Measurements from ENCODE around the gene ATG2B. TPM values are rescaled to one million over a fixed set of nuclear protein-coding genes. Genes with fewer than 3 reads are reported as not detected.
A peak's percentile ranks its signal among the peaks of the same experiment; 100 is the strongest.

The ATG2B gene
- total RNA-seq, 1 experiment from 2014 or later = 11.6 TPM

- Histone ChIP-seq H3K9me2 (replicated peaks; ENCODE audit: low read length) (no peaks in the 10 kb centered on the region), H3K4me1 (ENCODE audit: insufficient read depth, low read length) (peaks cover 24% of the 10 kb centered on the region), H3F3A (ENCODE audit: low read length, unreplicated experiment) (no peaks in the 10 kb centered on the region), H3K4me2 (ENCODE audit: low read length) (peak overlapping the region; percentile 51), H3K27ac (ENCODE audit: low read length) (peak overlapping the region; percentile 63), H2AFZ (ENCODE audit: low read length) (peak overlapping the region; percentile 23; the same call in 1 of the 2 replicates), H3K9ac (ENCODE audit: low read length) (peak overlapping the region; percentile 56), H3K27me3 (ENCODE audit: low read length) (no peaks in the 10 kb centered on the region), H3K36me3 (ENCODE audit: low read depth, low read length) (no peaks in the 10 kb centered on the region), H3K79me2 (ENCODE audit: low read length) (no peaks in the 10 kb centered on the region), H4K20me1 (ENCODE audit: low read length) (no peaks in the 10 kb centered on the region), H3K9me3 (ENCODE audit: low read length) (no peaks in the 10 kb centered on the region), H3K4me3 (ENCODE audit: low read length) (no peak overlapping the region)
- TF ChIP-seq EZH2 (IDR thresholded peaks at IDR 0.05; ENCODE audit: low read length, unreplicated experiment) (no peak), EZH2phosphoT487 (IDR thresholded peaks at IDR 0.05; ENCODE audit: borderline replicate concordance, low read length) (no peak)
- TF ChIP-seq, protein P1, sequence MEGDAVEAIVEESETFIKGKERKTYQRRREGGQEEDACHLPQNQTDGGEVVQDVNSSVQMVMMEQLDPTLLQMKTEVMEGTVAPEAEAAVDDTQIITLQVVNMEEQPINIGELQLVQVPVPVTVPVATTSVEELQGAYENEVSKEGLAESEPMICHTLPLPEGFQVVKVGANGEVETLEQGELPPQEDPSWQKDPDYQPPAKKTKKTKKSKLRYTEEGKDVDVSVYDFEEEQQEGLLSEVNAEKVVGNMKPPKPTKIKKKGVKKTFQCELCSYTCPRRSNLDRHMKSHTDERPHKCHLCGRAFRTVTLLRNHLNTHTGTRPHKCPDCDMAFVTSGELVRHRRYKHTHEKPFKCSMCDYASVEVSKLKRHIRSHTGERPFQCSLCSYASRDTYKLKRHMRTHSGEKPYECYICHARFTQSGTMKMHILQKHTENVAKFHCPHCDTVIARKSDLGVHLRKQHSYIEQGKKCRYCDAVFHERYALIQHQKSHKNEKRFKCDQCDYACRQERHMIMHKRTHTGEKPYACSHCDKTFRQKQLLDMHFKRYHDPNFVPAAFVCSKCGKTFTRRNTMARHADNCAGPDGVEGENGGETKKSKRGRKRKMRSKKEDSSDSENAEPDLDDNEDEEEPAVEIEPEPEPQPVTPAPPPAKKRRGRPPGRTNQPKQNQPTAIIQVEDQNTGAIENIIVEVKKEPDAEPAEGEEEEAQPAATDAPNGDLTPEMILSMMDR (conservative IDR thresholded peaks at IDR 0.05; ENCODE audit: low read depth, low read length) = no peak
- ATAC-seq (peak; percentile 91), DNase-seq (peak; percentile 81)
- POLR2A ChIA-PET (ENCODE audit: unreplicated experiment) = no interaction called here
- BruUV-seq (replicated peaks) = no TSS peak
- CTCF ChIA-PET = interaction anchor here (0.6 kb wide), 1 partner anchor 11 kb away, joined by 3 read pairs; no protein-coding TSS in a partner anchor
- intact Hi-C loops (cut with micrococcal nuclease) = no loop called here
Observed at GRCh38 chr14:96268431-96269358, 94.4 kb downstream of the ATG2B start.

- H2AFZ ChIP-seq (ENCODE audit: low read length) = no peak overlapping the region
- peak overlapping the region; percentile 63 for H3K27ac ChIP-seq (ENCODE audit: low read length)
- ChIA-PET POLR2A (ENCODE audit: unreplicated experiment) (no interaction called here), CTCF (no interaction called here)
- H3K9me2 ChIP-seq (replicated peaks; ENCODE audit: low read length) = no peaks in the 10 kb centered on the region
- H3K36me3 ChIP-seq (ENCODE audit: low read depth, low read length) = no peaks in the 10 kb centered on the region
- peak; percentile 31; the same call in 1 of the 2 replicates for ATAC-seq
- H3F3A ChIP-seq (ENCODE audit: low read length, unreplicated experiment) = no peaks in the 10 kb centered on the region
- no peaks in the 10 kb centered on the region for H3K79me2 ChIP-seq (ENCODE audit: low read length)
- no TSS peak for BruUV-seq (replicated peaks)
- TF ChIP-seq EZH2phosphoT487 (IDR thresholded peaks at IDR 0.05; ENCODE audit: borderline replicate concordance, low read length) (no peak), EZH2 (IDR thresholded peaks at IDR 0.05; ENCODE audit: low read length, unreplicated experiment) (no peak)
- TF ChIP-seq, protein P1 (conservative IDR thresholded peaks at IDR 0.05; ENCODE audit: low read depth, low read length) = no peak
- H3K4me3 ChIP-seq (ENCODE audit: low read length) = no peak overlapping the region
- peak; percentile 42 for DNase-seq
- no peaks in the 10 kb centered on the region for H3K9me3 ChIP-seq (ENCODE audit: low read length)
- intact Hi-C loops (cut with micrococcal nuclease) = no loop called here
- H3K27me3 ChIP-seq (ENCODE audit: low read length) = no peaks in the 10 kb centered on the region
- no peaks in the 10 kb centered on the region for H4K20me1 ChIP-seq (ENCODE audit: low read length)
- H3K9ac ChIP-seq (ENCODE audit: low read length) = peak overlapping the region; percentile 22; the same call in 1 of the 2 replicates
- peaks cover 24% of the 10 kb centered on the region for H3K4me1 ChIP-seq (ENCODE audit: insufficient read depth, low read length)
- H3K4me2 ChIP-seq (ENCODE audit: low read length) = no peak overlapping the region
Observed at GRCh38 chr14:96267916-96268315, 95.2 kb downstream of the ATG2B start.

DNA sequence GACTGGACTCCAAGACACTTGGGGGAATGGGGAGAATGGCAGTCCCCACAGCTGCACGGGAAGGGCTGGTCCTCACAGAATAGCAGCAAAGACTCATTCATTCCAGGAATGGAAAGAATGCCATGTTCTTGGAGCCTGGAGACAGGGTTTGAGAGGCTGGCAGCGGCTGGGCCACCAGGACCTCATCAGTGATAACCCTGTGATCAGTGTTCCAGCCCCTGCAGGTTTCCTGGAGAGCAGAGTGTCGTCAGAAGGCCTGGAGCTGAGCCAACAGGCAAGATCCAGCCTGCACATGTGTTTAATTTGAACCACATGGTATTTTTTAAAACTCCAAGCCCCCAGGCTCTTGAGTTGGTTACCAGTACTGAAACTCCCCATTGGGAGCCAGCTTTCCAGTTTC is 95.8 kb downstream of the ATG2B start:
- no peak overlapping the region for H3K4me2 ChIP-seq (ENCODE audit: low read length)
- no peaks in the 10 kb centered on the region for H3K27me3 ChIP-seq (ENCODE audit: low read length)
- no TSS peak for BruUV-seq (replicated peaks)
- no peaks in the 10 kb centered on the region for H4K20me1 ChIP-seq (ENCODE audit: low read length)
- H3F3A ChIP-seq (ENCODE audit: low read length, unreplicated experiment) = no peaks in the 10 kb centered on the region
- H3K9ac ChIP-seq (ENCODE audit: low read length) = no peak overlapping the region
- no peaks in the 10 kb centered on the region for H3K79me2 ChIP-seq (ENCODE audit: low read length)
- no peaks in the 10 kb centered on the region for H3K36me3 ChIP-seq (ENCODE audit: low read depth, low read length)
- H3K27ac ChIP-seq (ENCODE audit: low read length) = peak overlapping the region; percentile 63
- TF ChIP-seq EZH2 (IDR thresholded peaks at IDR 0.05; ENCODE audit: low read length, unreplicated experiment) = no peak
- TF ChIP-seq, protein P1 (conservative IDR thresholded peaks at IDR 0.05; ENCODE audit: low read depth, low read length) = no peak
- H2AFZ ChIP-seq (ENCODE audit: low read length) = no peak overlapping the region
- no peak overlapping the region for H3K4me3 ChIP-seq (ENCODE audit: low read length)
- ChIA-PET CTCF (no interaction called here), POLR2A (ENCODE audit: unreplicated experiment) (no interaction called here)
- DNase-seq (no peak), ATAC-seq (no peak)
- H3K9me3 ChIP-seq (ENCODE audit: low read length) = no peaks in the 10 kb centered on the region
- peaks cover 24% of the 10 kb centered on the region for H3K4me1 ChIP-seq (ENCODE audit: insufficient read depth, low read length)
- no peaks in the 10 kb centered on the region for H3K9me2 ChIP-seq (replicated peaks; ENCODE audit: low read length)
- intact Hi-C loops (cut with micrococcal nuclease) = no loop called here
